Measurements from ENCODE around the gene INPP1.

DNA sequence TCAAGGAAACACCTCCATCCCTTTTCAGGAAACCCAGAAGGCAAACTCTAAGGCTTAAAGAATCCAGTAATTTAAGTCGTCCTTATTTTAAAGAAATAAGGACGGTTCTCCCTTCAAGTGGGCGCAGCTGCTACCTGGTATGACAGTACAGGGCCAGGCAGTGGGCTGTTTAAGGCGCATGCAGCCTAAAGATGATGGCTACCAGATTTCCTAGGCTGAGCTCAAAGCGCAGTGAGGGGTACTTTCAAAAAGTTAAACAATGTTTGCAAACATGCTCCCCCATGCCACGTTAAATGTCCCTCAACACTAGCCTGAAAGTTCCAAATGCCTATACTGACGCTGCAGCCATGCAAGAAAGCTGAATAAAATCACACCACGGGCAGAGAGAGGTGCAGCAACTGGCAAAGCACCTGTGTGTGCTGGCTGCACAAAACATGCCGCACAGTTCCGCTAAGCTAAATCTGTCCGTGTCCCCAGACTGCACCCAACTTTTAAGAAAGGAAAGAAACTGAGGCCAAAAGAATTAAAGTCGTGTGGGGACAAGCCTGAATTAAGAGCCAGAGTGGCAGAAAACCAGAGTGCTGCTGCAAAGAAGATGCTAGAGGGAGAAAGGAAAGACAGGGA lies 24.3 kb upstream of the INPP1 start:
- TF ChIP-seq, protein P1, sequence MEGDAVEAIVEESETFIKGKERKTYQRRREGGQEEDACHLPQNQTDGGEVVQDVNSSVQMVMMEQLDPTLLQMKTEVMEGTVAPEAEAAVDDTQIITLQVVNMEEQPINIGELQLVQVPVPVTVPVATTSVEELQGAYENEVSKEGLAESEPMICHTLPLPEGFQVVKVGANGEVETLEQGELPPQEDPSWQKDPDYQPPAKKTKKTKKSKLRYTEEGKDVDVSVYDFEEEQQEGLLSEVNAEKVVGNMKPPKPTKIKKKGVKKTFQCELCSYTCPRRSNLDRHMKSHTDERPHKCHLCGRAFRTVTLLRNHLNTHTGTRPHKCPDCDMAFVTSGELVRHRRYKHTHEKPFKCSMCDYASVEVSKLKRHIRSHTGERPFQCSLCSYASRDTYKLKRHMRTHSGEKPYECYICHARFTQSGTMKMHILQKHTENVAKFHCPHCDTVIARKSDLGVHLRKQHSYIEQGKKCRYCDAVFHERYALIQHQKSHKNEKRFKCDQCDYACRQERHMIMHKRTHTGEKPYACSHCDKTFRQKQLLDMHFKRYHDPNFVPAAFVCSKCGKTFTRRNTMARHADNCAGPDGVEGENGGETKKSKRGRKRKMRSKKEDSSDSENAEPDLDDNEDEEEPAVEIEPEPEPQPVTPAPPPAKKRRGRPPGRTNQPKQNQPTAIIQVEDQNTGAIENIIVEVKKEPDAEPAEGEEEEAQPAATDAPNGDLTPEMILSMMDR (optimal IDR thresholded peaks at IDR 0.05 in 1 of 3, IDR thresholded peaks at IDR 0.05 in 1 of 3, conservative IDR thresholded peaks at IDR 0.05 in 1 of 3; ENCODE audit: extremely low read depth in 1 of 3, insufficient read depth in 2 of 3, low read length in 3 of 3), result no peak
- no peak for TF ChIP-seq EZH2 (IDR thresholded peaks at IDR 0.05; ENCODE audit: low read length)
